GM12801 (cell line): ENCODE results near the gene PSMD2.

Experiments
- CTCF ChIP-seq: IDR thresholded peaks from one replicate; pipeline ENCODE4 v1.5.1; 2011; ENCODE audit warnings: control low read depth; ENCODE audit not compliant: insufficient read length; ENCODE audit errors: extremely low read depth

PSMD2 gene

GRCh38 chr3:184300378-184300720, 1.3 kb downstream of the PSMD2 start:
- no peak for TF ChIP-seq CTCF

GRCh38 chr3:184305577-184305976, 6.5 kb downstream of the PSMD2 start:
- TF ChIP-seq CTCF = no peak

GRCh38 chr3:184306341-184306972, 7.4 kb downstream of the PSMD2 start:
- no peak for TF ChIP-seq CTCF

- TF ChIP-seq CTCF = no peak
These were observed 8.9 kb downstream of the PSMD2 start for GRCh38 chr3:184307915-184308314.

GRCh38 chr3:184308744-184309143, 9.7 kb downstream of the PSMD2 start:
- no peak for TF ChIP-seq CTCF

- no peak for TF ChIP-seq CTCF
These were observed 12.6 kb downstream of the PSMD2 start for GRCh38 chr3:184311633-184312032.

GRCh38 chr3:184314363-184314699, 15.3 kb downstream of the PSMD2 start, which contains the start of gene EIF4G1:
TSS of gene EIF4G1 (plus strand) at chr3:184314606. CDS start at chr3:184315797, 1,191 bp downstream.
- no peak for TF ChIP-seq CTCF
